WTC11 (cell line): ENCODE measurements around the gene LRP4. TPM values are rescaled to one million over a fixed set of nuclear protein-coding genes. Genes with fewer than 3 reads are reported as not detected.
A peak's percentile ranks its signal among the peaks of the same experiment; 100 is the strongest.

Experiments used
- ATAC-seq: fragments of 200-7000 bp; cut with Tn5 transposase; 2 replicates; pipeline ENCODE4 v1.10.0; 2021; ENCODE audit warnings: mild to moderate bottlenecking, moderate library complexity
- CTCF ChIA-PET: fragments of 300-600 bp; sonication (Branson Sonifier 250); formaldehyde crosslinking; loops from one replicate; lab custom pipeline; 2021; ENCODE audit warnings: antibody characterized with exemption; lab: Charles Lee
- POLR2A ChIA-PET: fragments of 350-600 bp; sonication (Branson Sonifier 250); formaldehyde crosslinking; loops from one replicate; lab custom pipeline; 2021; ENCODE audit warnings: antibody characterized with exemption; lab: Charles Lee
- DNase-seq: peaks from one replicate; pipeline ENCODE4 v3.0.0; 2021; ENCODE audit warnings: low spot score
- H3K27ac Mint-ChIP-seq: 2 replicates; pipeline ENCODE4 v1.8.0; 2021; ENCODE audit warnings: mixed read lengths
- H3K27me3 Mint-ChIP-seq: 2 replicates; pipeline ENCODE4 v1.8.0; 2021; ENCODE audit warnings: low read depth, mild to moderate bottlenecking, moderate library complexity, mixed read lengths
- H3K36me3 Mint-ChIP-seq: 2 replicates; pipeline ENCODE4 v1.8.0; 2021; ENCODE audit warnings: mixed read lengths
- H3K4me1 Mint-ChIP-seq: 2 replicates; pipeline ENCODE4 v1.8.0; 2022; ENCODE audit warnings: mixed read lengths
- H3K4me3 Mint-ChIP-seq: 2 replicates; pipeline ENCODE4 v1.8.0; 2021; ENCODE audit warnings: mild to moderate bottlenecking, moderate library complexity, mixed read lengths
- H3K9me3 Mint-ChIP-seq: 2 replicates; pipeline ENCODE4 v1.8.0; 2021; ENCODE audit warnings: mixed read lengths
- CREB1 ChIP-seq: sonication (generic); formaldehyde crosslinking; IDR thresholded peaks from 2 replicates; pipeline ENCODE4 v1.8.0; 2023; ENCODE audit warnings: mild to moderate bottlenecking, missing genetic modification reagents
- EMX1 ChIP-seq: fragments of 250-450 bp; sonication (Bioruptor Pico); IDR thresholded peaks from 2 replicates; pipeline ENCODE4 v1.8.0; 2021; ENCODE audit warnings: mild to moderate bottlenecking
- FOXJ3 ChIP-seq: sonication (generic); formaldehyde crosslinking; IDR thresholded peaks from 2 replicates; pipeline ENCODE4 v1.9.0; 2021; ENCODE audit warnings: missing genetic modification reagents, mild to moderate bottlenecking, borderline replicate concordance
- GTF2I ChIP-seq: fragments of 250-450 bp; sonication (Bioruptor Pico); conservative IDR thresholded peaks from 2 replicates; pipeline ENCODE4 v1.4.0; 2021; ENCODE audit warnings: mild to moderate bottlenecking
- NFATC4 ChIP-seq: fragments of 250-450 bp; sonication (Bioruptor Pico); IDR thresholded peaks from 2 replicates; pipeline ENCODE4 v1.9.0; 2021; ENCODE audit warnings: mild to moderate bottlenecking
- NR1H2 ChIP-seq: sonication (generic); formaldehyde crosslinking; IDR thresholded peaks from 2 replicates; pipeline ENCODE4 v1.9.0; 2021; ENCODE audit warnings: mild to moderate bottlenecking, moderate library complexity, missing genetic modification reagents
- OVOL2 ChIP-seq: fragments of 250-450 bp; sonication (Bioruptor Pico); IDR thresholded peaks from 2 replicates; pipeline ENCODE4 v1.9.0; 2021; ENCODE audit warnings: mild to moderate bottlenecking, borderline replicate concordance
- RELA ChIP-seq: sonication (generic); formaldehyde crosslinking; IDR thresholded peaks from 2 replicates; pipeline ENCODE4 v1.8.1; 2022; ENCODE audit warnings: missing genetic modification reagents, mild to moderate bottlenecking, borderline replicate concordance
- SOX15 ChIP-seq: fragments of 250-450 bp; sonication (Bioruptor Pico); IDR thresholded peaks from 2 replicates; pipeline ENCODE4 v1.9.0; 2021; ENCODE audit warnings: mild to moderate bottlenecking
- total RNA-seq: library from RNA; stranded (reverse); gene quantifications from 3 replicates; pipeline ENCODE4 v1.2.3, GENCODE V29; 2021
- TF ChIP-seq, protein P1 (sequence below): sonication (generic); formaldehyde crosslinking; IDR thresholded peaks from 2 replicates; pipeline ENCODE4 v1.8.1; 2022; ENCODE audit warnings: low read depth, missing genetic modification reagents, borderline replicate concordance
- TF ChIP-seq, protein P2 (sequence below): fragments of 250-450 bp; sonication (Bioruptor Pico); IDR thresholded peaks from 2 replicates; pipeline ENCODE4 v1.9.0; 2021; ENCODE audit warnings: mild to moderate bottlenecking
- TF ChIP-seq, protein P3 (sequence below): sonication (generic); formaldehyde crosslinking; IDR thresholded peaks from 2 replicates; pipeline ENCODE4 v1.8.0; 2022; ENCODE audit warnings: missing genetic modification reagents
- TF ChIP-seq, protein P4 (sequence below): fragments of 250-450 bp; sonication (Bioruptor Pico); IDR thresholded peaks from 2 replicates; pipeline ENCODE4 v1.9.0; 2021; ENCODE audit warnings: mild to moderate bottlenecking
- TF ChIP-seq, protein P5 (sequence below): sonication (generic); formaldehyde crosslinking; IDR thresholded peaks from 2 replicates; pipeline ENCODE4 v1.8.0; 2023; ENCODE audit warnings: mild to moderate bottlenecking, missing genetic modification reagents
- TF ChIP-seq, protein P6 (sequence below): sonication (generic); formaldehyde crosslinking; IDR thresholded peaks from 2 replicates; pipeline ENCODE4 v1.8.1; 2022; ENCODE audit warnings: mild to moderate bottlenecking, moderate library complexity, missing genetic modification reagents
- TF ChIP-seq, protein P7 (sequence below): sonication (generic); formaldehyde crosslinking; IDR thresholded peaks from 2 replicates; pipeline ENCODE4 v1.8.0; 2022; ENCODE audit warnings: mild to moderate bottlenecking, missing genetic modification reagents

The LRP4 gene
- total RNA-seq, 1 experiment from 2014 or later, result 39.5 TPM

DNA sequence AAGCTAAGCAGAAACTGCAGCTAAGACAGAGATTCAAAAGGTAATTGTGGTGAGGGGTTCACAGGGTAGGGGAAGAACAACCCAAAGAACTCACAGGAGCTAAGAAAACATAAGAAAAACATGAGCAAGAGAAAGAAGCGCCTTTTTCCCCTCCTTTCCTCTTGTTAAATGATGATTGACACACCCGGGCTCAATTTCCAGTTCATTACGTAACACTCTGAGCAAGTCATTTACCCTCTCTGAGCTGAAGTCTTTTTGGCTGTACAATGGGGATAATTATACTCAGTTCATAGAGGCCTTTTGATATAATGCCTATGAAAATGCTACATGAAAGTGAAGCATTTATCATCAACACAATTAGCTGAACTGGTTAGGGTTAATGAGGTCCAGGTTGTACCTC is 17.2 kb downstream of the LRP4 start (continued):
- TF ChIP-seq NFATC4 (CRISPR knock-in tag), result no peak
- TF ChIP-seq GTF2I (CRISPR knock-in tag), result no peak
- TF ChIP-seq, protein P1, sequence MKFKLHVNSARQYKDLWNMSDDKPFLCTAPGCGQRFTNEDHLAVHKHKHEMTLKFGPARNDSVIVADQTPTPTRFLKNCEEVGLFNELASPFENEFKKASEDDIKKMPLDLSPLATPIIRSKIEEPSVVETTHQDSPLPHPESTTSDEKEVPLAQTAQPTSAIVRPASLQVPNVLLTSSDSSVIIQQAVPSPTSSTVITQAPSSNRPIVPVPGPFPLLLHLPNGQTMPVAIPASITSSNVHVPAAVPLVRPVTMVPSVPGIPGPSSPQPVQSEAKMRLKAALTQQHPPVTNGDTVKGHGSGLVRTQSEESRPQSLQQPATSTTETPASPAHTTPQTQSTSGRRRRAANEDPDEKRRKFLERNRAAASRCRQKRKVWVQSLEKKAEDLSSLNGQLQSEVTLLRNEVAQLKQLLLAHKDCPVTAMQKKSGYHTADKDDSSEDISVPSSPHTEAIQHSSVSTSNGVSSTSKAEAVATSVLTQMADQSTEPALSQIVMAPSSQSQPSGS (CRISPR knock-in tag), result no peak
- no peak for TF ChIP-seq FOXJ3 (CRISPR knock-in tag)
- TF ChIP-seq NR1H2, result no peak
- no peak for TF ChIP-seq EMX1 (CRISPR knock-in tag)

DNA sequence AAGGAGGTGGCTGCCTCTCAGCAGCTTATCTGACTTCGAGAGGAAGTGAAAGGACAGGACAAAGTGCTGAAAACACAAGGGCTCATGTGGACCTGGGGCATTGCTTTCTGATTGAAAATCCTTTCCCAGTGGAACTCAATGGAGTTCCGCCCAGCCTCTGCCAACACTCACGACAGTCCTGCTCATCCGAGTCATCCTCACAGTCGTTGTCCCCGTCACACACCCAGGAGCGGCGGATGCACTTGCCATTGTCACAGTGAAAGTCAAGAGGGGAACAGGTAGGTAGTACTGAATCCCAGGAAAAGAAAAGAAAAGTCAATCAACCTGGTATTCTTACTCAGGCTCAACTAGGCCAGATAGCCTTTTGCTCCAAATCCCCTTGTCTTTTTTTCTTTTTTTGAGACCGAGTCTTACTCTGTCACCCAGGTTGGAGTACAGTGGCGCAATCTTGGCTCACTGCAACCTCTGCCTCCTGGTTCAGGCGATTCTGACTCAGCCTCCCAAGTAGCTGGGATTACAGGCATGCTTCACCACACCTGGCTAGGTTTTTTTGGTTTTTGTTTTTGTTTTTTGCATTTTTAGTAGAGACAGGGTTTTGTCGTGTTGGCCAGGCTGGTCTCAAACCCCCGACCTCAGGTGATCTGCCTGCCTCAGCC is 18.1 kb downstream of the LRP4 start:
- CTCF ChIA-PET, result interaction anchor here (1.0 to 1.8 kb wide), 2 partner anchors 17 to 253 kb away, joined by 3 to 5 read pairs; no protein-coding TSS in a partner anchor
- ATAC-seq, result no peak
- TF ChIP-seq OVOL2 (no peak), CREB1 (CRISPR knock-in tag) (no peak), RELA (CRISPR knock-in tag) (no peak), SOX15 (CRISPR knock-in tag) (no peak)
- TF ChIP-seq, protein P2, sequence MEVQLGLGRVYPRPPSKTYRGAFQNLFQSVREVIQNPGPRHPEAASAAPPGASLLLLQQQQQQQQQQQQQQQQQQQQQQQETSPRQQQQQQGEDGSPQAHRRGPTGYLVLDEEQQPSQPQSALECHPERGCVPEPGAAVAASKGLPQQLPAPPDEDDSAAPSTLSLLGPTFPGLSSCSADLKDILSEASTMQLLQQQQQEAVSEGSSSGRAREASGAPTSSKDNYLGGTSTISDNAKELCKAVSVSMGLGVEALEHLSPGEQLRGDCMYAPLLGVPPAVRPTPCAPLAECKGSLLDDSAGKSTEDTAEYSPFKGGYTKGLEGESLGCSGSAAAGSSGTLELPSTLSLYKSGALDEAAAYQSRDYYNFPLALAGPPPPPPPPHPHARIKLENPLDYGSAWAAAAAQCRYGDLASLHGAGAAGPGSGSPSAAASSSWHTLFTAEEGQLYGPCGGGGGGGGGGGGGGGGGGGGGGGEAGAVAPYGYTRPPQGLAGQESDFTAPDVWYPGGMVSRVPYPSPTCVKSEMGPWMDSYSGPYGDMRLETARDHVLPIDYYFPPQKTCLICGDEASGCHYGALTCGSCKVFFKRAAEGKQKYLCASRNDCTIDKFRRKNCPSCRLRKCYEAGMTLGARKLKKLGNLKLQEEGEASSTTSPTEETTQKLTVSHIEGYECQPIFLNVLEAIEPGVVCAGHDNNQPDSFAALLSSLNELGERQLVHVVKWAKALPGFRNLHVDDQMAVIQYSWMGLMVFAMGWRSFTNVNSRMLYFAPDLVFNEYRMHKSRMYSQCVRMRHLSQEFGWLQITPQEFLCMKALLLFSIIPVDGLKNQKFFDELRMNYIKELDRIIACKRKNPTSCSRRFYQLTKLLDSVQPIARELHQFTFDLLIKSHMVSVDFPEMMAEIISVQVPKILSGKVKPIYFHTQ (CRISPR knock-in tag), result no peak
- TF ChIP-seq, protein P3, sequence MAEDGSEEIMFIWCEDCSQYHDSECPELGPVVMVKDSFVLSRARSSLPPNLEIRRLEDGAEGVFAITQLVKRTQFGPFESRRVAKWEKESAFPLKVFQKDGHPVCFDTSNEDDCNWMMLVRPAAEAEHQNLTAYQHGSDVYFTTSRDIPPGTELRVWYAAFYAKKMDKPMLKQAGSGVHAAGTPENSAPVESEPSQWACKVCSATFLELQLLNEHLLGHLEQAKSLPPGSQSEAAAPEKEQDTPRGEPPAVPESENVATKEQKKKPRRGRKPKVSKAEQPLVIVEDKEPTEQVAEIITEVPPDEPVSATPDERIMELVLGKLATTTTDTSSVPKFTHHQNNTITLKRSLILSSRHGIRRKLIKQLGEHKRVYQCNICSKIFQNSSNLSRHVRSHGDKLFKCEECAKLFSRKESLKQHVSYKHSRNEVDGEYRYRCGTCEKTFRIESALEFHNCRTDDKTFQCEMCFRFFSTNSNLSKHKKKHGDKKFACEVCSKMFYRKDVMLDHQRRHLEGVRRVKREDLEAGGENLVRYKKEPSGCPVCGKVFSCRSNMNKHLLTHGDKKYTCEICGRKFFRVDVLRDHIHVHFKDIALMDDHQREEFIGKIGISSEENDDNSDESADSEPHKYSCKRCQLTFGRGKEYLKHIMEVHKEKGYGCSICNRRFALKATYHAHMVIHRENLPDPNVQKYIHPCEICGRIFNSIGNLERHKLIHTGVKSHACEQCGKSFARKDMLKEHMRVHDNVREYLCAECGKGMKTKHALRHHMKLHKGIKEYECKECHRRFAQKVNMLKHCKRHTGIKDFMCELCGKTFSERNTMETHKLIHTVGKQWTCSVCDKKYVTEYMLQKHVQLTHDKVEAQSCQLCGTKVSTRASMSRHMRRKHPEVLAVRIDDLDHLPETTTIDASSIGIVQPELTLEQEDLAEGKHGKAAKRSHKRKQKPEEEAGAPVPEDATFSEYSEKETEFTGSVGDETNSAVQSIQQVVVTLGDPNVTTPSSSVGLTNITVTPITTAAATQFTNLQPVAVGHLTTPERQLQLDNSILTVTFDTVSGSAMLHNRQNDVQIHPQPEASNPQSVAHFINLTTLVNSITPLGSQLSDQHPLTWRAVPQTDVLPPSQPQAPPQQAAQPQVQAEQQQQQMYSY (CRISPR knock-in tag), result no peak
- TF ChIP-seq, protein P4, sequence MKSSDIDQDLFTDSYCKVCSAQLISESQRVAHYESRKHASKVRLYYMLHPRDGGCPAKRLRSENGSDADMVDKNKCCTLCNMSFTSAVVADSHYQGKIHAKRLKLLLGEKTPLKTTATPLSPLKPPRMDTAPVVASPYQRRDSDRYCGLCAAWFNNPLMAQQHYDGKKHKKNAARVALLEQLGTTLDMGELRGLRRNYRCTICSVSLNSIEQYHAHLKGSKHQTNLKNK (CRISPR knock-in tag), result no peak
- TF ChIP-seq, protein P5, sequence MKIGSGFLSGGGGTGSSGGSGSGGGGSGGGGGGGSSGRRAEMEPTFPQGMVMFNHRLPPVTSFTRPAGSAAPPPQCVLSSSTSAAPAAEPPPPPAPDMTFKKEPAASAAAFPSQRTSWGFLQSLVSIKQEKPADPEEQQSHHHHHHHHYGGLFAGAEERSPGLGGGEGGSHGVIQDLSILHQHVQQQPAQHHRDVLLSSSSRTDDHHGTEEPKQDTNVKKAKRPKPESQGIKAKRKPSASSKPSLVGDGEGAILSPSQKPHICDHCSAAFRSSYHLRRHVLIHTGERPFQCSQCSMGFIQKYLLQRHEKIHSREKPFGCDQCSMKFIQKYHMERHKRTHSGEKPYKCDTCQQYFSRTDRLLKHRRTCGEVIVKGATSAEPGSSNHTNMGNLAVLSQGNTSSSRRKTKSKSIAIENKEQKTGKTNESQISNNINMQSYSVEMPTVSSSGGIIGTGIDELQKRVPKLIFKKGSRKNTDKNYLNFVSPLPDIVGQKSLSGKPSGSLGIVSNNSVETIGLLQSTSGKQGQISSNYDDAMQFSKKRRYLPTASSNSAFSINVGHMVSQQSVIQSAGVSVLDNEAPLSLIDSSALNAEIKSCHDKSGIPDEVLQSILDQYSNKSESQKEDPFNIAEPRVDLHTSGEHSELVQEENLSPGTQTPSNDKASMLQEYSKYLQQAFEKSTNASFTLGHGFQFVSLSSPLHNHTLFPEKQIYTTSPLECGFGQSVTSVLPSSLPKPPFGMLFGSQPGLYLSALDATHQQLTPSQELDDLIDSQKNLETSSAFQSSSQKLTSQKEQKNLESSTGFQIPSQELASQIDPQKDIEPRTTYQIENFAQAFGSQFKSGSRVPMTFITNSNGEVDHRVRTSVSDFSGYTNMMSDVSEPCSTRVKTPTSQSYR (CRISPR knock-in tag), result no peak
- TF ChIP-seq, protein P6, sequence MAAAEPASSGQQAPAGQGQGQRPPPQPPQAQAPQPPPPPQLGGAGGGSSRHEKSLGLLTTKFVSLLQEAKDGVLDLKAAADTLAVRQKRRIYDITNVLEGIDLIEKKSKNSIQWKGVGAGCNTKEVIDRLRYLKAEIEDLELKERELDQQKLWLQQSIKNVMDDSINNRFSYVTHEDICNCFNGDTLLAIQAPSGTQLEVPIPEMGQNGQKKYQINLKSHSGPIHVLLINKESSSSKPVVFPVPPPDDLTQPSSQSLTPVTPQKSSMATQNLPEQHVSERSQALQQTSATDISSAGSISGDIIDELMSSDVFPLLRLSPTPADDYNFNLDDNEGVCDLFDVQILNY, result no peak
- TF ChIP-seq, protein P7, sequence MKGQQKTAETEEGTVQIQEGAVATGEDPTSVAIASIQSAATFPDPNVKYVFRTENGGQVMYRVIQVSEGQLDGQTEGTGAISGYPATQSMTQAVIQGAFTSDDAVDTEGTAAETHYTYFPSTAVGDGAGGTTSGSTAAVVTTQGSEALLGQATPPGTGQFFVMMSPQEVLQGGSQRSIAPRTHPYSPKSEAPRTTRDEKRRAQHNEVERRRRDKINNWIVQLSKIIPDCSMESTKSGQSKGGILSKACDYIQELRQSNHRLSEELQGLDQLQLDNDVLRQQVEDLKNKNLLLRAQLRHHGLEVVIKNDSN (CRISPR knock-in tag), result no peak
- TF ChIP-seq, all 79 proteins: peak for 0
- H3K27ac Mint-ChIP-seq, result peak overlapping the region; percentile 57; the same call in 1 of the 2 replicates
- H3K9me3 Mint-ChIP-seq, result peaks cover 6% of the 10 kb centered on the region
- H3K27me3 Mint-ChIP-seq, result no peaks in the 10 kb centered on the region
- peaks cover 47% of the 10 kb centered on the region for H3K36me3 Mint-ChIP-seq
- no peak overlapping the region for H3K4me3 Mint-ChIP-seq
- POLR2A ChIA-PET, result interaction anchor here (0.5 kb wide), 1 partner anchor 35 kb away, joined by 3 read pairs; no protein-coding TSS in a partner anchor
- DNase-seq, result no peak
- H3K4me1 Mint-ChIP-seq, result peaks cover 22% of the 10 kb centered on the region
